ENCODE data around the gene DLG2. TPM values are rescaled to one million over a fixed set of nuclear protein-coding genes. Genes with fewer than 3 reads are reported as not detected.

Gene DLG2
- total RNA-seq, 4 donors from 2014 or later: 1.3 to 4.7 (median 2.4) TPM

- peaks cover 9 to 11% of the 10 kb centered on the region in 2 donors for H3K4me1 ChIP-seq
- DNase-seq: no peak
- no peak overlapping the region for H3K27ac ChIP-seq
- in situ Hi-C loops (cut with MboI; ENCODE audit: low sequenced_read_pairs in 4 of 4) (no loop called here), intact Hi-C loops (cut with DNase I; ENCODE audit: low total_unique reads) (no loop called here)
- no peaks in the 10 kb centered on the region for H3K9me3 ChIP-seq
- H3K36me3 ChIP-seq: no peaks in the 10 kb centered on the region
- H3K27me3 ChIP-seq: no peaks in the 10 kb centered on the region
- ATAC-seq: no peak
- TF ChIP-seq POLR2A (IDR thresholded peaks at IDR 0.05): no peak
- TF ChIP-seq, protein P1, sequence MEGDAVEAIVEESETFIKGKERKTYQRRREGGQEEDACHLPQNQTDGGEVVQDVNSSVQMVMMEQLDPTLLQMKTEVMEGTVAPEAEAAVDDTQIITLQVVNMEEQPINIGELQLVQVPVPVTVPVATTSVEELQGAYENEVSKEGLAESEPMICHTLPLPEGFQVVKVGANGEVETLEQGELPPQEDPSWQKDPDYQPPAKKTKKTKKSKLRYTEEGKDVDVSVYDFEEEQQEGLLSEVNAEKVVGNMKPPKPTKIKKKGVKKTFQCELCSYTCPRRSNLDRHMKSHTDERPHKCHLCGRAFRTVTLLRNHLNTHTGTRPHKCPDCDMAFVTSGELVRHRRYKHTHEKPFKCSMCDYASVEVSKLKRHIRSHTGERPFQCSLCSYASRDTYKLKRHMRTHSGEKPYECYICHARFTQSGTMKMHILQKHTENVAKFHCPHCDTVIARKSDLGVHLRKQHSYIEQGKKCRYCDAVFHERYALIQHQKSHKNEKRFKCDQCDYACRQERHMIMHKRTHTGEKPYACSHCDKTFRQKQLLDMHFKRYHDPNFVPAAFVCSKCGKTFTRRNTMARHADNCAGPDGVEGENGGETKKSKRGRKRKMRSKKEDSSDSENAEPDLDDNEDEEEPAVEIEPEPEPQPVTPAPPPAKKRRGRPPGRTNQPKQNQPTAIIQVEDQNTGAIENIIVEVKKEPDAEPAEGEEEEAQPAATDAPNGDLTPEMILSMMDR (IDR thresholded peaks at IDR 0.05 in 4 of 5, conservative IDR thresholded peaks at IDR 0.05 in 1 of 5): no peak
- H3K4me3 ChIP-seq: no peak overlapping the region
These were observed 761.2 kb downstream of the DLG2 start for GRCh38 chr11:84865791-84866535.

DNA sequence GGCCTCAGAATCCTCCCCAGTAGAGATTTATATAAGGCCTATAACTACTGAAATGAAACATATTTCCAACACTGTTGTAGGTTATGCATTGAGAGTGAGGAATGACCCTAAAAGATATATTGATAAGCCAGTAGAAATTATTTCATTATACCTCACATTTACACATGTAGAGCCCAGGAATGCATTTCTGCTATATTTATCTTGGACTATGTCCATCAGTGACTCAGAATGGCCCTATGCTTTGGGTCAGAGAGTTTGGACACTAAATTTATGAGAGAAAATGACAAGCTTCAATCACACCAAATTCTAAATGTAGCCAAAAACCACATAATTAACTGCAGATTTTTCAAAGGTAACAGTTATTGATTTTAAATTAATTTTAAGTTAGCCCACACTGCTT is 761.9 kb downstream of the DLG2 start:
- ATAC-seq (no peak), DNase-seq (no peak)
- in situ Hi-C loops (cut with MboI; ENCODE audit: low sequenced_read_pairs in 4 of 4) (no loop called here), intact Hi-C loops (cut with DNase I; ENCODE audit: low total_unique reads) (no loop called here)
- H3K27me3 ChIP-seq: no peaks in the 10 kb centered on the region
- no peaks in the 10 kb centered on the region for H3K36me3 ChIP-seq
- H3K4me1 ChIP-seq: peaks cover 9 to 11% of the 10 kb centered on the region in 2 donors
- H3K9me3 ChIP-seq: no peaks in the 10 kb centered on the region
- no peak overlapping the region for H3K27ac ChIP-seq
- no peak overlapping the region for H3K4me3 ChIP-seq
- no peak for TF ChIP-seq POLR2A (IDR thresholded peaks at IDR 0.05)
- TF ChIP-seq, protein P1 (IDR thresholded peaks at IDR 0.05 in 4 of 5, conservative IDR thresholded peaks at IDR 0.05 in 1 of 5): no peak

DNA sequence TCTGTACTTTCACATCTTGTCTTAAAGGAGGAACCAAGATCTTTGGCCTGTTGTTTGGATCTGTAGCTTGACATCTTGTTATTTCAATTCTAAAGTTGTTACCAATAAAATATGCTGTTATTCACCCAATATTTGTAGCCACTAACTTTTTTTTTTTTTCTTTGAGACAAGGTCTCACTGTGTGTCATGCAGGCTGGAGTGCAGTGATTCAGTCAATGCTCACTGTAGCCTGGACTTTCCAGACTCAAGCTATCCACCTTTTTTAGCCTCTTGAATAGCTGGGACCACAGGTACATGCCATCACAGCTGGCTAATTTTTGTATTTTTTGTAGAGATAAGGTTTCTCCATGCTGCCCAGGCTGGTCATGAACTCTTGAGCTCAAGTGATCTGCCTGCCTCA is 769.4 kb downstream of the DLG2 start:
- H3K27ac ChIP-seq: no peak overlapping the region
- H3K27me3 ChIP-seq: no peaks in the 10 kb centered on the region
- H3K36me3 ChIP-seq: no peaks in the 10 kb centered on the region
- H3K9me3 ChIP-seq: no peaks in the 10 kb centered on the region
- in situ Hi-C loops (cut with MboI; ENCODE audit: low sequenced_read_pairs in 4 of 4): no loop called here
- H3K4me1 ChIP-seq: no peaks in the 10 kb centered on the region
- TF ChIP-seq, protein P1 (IDR thresholded peaks at IDR 0.05 in 4 of 5, conservative IDR thresholded peaks at IDR 0.05 in 1 of 5): no peak
- no peak for TF ChIP-seq POLR2A (IDR thresholded peaks at IDR 0.05)
- intact Hi-C loops (cut with DNase I; ENCODE audit: low total_unique reads): no loop called here
- no peak for DNase-seq
- H3K4me3 ChIP-seq: no peak overlapping the region
- ATAC-seq: no peak

DNA sequence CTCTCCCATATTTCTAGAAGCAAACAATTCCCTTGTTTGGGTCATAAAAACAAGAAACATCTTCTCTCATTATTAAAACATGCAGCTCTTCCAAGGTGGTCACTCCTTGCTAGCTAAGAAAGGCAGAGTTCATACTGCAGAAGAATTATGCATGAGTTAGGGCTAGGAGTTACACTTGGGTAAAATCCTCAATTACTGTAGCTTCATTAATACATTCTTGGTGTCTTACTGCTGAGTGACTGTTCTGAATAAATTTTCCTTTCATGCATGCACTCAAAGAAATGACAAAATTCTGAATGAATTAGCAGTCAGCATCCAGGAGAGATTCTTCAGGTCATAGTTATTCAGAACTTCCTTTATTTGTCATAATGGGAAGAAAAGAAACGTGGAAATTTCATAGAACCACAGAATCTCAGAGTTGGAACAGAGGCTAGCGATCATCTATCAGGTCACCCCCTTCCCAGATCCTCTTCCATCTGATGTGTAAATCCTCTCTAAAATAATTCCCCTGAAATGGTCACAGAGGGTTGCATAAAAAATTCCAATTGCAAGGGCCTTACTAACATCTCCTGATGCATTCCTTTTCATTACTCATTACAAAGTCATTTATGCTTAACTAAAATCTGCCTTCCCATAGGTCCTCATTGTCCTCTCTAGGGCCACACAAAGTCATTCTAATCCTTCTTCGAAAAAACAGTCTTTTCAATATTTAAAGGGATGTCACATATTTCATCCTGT is 771.5 kb downstream of the DLG2 start:
- in situ Hi-C loops (cut with MboI; ENCODE audit: low sequenced_read_pairs in 4 of 4): no loop called here

More for the DNA sequence above, 771.5 kb downstream of the DLG2 start:
- TF ChIP-seq, protein P1 (IDR thresholded peaks at IDR 0.05 in 4 of 5, conservative IDR thresholded peaks at IDR 0.05 in 1 of 5): no peak
- no peak for TF ChIP-seq POLR2A (IDR thresholded peaks at IDR 0.05)
- Histone ChIP-seq H3K27me3 (no peaks in the 10 kb centered on the region), H3K4me3 (no peak overlapping the region), H3K4me1 (no peaks in the 10 kb centered on the region), H3K27ac (no peak overlapping the region), H3K9me3 (no peaks in the 10 kb centered on the region), H3K36me3 (no peaks in the 10 kb centered on the region)
- intact Hi-C loops (cut with DNase I; ENCODE audit: low total_unique reads): no loop called here
- DNase-seq: no peak
- no peak for ATAC-seq
